OCI-LY7 (cell line): ENCODE measurements around the gene FAM78A.

ENCODE experiments used
- EZH2phosphoT487 ChIP-seq: fragments of 200-600 bp; sonication (generic); IDR thresholded peaks from 2 replicates; pipeline ENCODE4 v1.6.1; 2018; ENCODE audit warnings: low read depth, borderline replicate concordance, mild to moderate bottlenecking, mixed run types, antibody characterized with exemption, low read length, moderate library complexity, mixed read lengths
- TF ChIP-seq, protein P1 (sequence below): fragments of 200-600 bp; sonication (generic); conservative IDR thresholded peaks from 2 replicates; pipeline ENCODE4 v1.5.1; 2014; ENCODE audit warnings: mild to moderate bottlenecking, antibody characterized with exemption, low read length, moderate library complexity, mixed read lengths

GRCh38 chr9:131239161-131239975 is 36.9 kb downstream of the FAM78A start:
- TF ChIP-seq, protein P1, sequence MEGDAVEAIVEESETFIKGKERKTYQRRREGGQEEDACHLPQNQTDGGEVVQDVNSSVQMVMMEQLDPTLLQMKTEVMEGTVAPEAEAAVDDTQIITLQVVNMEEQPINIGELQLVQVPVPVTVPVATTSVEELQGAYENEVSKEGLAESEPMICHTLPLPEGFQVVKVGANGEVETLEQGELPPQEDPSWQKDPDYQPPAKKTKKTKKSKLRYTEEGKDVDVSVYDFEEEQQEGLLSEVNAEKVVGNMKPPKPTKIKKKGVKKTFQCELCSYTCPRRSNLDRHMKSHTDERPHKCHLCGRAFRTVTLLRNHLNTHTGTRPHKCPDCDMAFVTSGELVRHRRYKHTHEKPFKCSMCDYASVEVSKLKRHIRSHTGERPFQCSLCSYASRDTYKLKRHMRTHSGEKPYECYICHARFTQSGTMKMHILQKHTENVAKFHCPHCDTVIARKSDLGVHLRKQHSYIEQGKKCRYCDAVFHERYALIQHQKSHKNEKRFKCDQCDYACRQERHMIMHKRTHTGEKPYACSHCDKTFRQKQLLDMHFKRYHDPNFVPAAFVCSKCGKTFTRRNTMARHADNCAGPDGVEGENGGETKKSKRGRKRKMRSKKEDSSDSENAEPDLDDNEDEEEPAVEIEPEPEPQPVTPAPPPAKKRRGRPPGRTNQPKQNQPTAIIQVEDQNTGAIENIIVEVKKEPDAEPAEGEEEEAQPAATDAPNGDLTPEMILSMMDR: no peak
- TF ChIP-seq EZH2phosphoT487: no peak
